GM19240 (cell line): ENCODE results near the gene RSRP1.
A peak's percentile ranks its signal among the peaks of the same experiment; 100 is the strongest.
"Not testable (repeated sequence)": the region's sequence is repeated elsewhere in the genome, so short reads cannot be mapped to it uniquely, and the experiment has no call there.

Experiments
- DNase-seq: peaks from one replicate; pipeline ENCODE4 v3.0.0; 2011; ENCODE audit warnings: low spot score; ENCODE audit not compliant: insufficient read length

The RSRP1 gene

GRCh38 chr1:25257196-25257595 is 9.9 kb upstream of the RSRP1 start:
- DNase-seq, result no peak

GRCh38 chr1:25256578-25256965 is 9.3 kb upstream of the RSRP1 start:
- DNase-seq, result no peak

GRCh38 chr1:25255706-25256577 is 8.7 kb upstream of the RSRP1 start:
- no peak for DNase-seq

GRCh38 chr1:25253911-25254310 is 6.7 kb upstream of the RSRP1 start:
- DNase-seq, result no peak

GRCh38 chr1:25247829-25248754 is 838 bp upstream of the RSRP1 start:
- no peak for DNase-seq

- no peak for DNase-seq
Measured at GRCh38 chr1:25246600-25247023, 642 bp downstream of the RSRP1 start.

- DNase-seq, result no peak
Measured at GRCh38 chr1:25245809-25246599, 1.2 kb downstream of the RSRP1 start.

GRCh38 chr1:25245393-25245792 is 1.9 kb downstream of the RSRP1 start:
- no peak for DNase-seq

- DNase-seq, result no peak
Measured at GRCh38 chr1:25243907-25244306, 3.3 kb downstream of the RSRP1 start.

GRCh38 chr1:25239681-25240541 is 7.3 kb downstream of the RSRP1 start:
- DNase-seq, result peak; percentile 27

GRCh38 chr1:25238046-25238445 is 9.2 kb downstream of the RSRP1 start:
- DNase-seq, result no peak

GRCh38 chr1:25236261-25236660 is 11.0 kb downstream of the RSRP1 start:
- not testable (repeated sequence) for DNase-seq

GRCh38 chr1:25235411-25235810 is 11.8 kb downstream of the RSRP1 start:
- not testable (repeated sequence) for DNase-seq

- peak; percentile 23 for DNase-seq
Measured at GRCh38 chr1:25232866-25233784, 14.1 kb downstream of the RSRP1 start.

- DNase-seq, result peak; percentile 83
Measured at GRCh38 chr1:25232027-25232865, 15.0 kb downstream of the RSRP1 start, which contains the start of gene SYF2. Gene SYF2, minus strand, starts transcription at chr1:25232502. Its CDS starts 35 bp downstream, at chr1:25232467.

- no peak for DNase-seq
Measured at GRCh38 chr1:25223471-25223870, 23.8 kb downstream of the RSRP1 start.

- DNase-seq, result no peak
Measured at GRCh38 chr1:25222606-25223005, 24.6 kb downstream of the RSRP1 start.

- DNase-seq, result no peak
Measured at GRCh38 chr1:25220666-25221065, 26.6 kb downstream of the RSRP1 start.
